GM19438 (cell line): ENCODE results near the gene ZC3H8.

Experiments used
- ATAC-seq: cut with Tn5 transposase; IDR thresholded peaks from one replicate; pipeline ENCODE4 v1.9.1; 2021; ENCODE audit warnings: low read depth; ENCODE audit not compliant: unreplicated experiment

Gene ZC3H8

GRCh38 chr2:112197868-112198267 is 57.0 kb downstream of the ZC3H8 start:
- ATAC-seq = no peak

GRCh38 chr2:112195950-112196349 is 58.9 kb downstream of the ZC3H8 start:
- no peak for ATAC-seq

DNA sequence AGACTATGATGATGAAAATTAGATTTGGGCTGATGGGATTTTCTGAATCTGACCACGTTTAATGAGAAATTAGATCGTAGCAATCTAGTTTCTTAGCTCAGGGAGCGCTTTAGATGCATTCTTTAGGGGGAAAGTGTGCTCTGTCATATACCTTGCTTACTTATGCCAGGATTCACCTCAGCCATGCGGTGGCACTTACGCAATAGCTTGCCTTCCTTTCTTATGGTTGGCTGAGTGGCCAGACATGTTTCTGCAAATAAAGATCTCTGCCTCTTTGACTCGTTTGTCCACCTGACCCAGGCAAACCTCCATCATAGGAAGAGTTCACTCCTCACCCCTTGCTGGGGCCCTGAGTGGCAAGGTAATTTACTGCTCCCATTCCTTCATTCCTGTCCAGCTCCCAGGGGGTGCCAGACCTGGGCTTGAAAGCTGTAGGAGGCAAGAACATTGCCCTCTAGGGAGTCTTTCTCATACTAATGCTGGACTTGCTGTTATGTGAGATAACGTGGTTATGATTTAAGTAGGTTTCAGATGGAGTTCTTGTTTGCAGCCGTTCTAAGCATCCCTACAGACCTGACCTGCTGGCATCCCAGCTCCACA is 59.6 kb downstream of the ZC3H8 start:
- ATAC-seq = no peak

DNA sequence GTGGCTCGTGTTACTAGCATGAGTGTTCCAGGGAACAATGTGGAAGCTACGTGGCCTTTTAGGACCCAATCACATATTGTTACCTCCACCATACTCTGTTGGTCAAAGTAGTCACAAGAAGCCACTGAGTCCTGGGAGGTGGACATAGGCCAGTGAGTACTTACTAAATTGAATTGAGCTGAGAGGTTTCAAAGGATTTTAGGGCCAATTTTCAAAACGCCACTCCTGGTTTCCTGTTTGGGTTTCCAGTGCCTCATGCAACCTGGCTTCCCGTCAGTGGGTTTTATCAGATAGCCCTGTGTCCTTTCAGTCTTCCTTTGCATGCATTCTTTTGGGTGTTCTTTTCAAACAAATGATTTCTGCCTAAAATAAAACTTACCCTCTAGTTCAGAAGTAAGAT is 60.4 kb downstream of the ZC3H8 start:
- no peak for ATAC-seq

- no peak for ATAC-seq
These were observed 60.8 kb downstream of the ZC3H8 start for GRCh38 chr2:112194028-112194427.

DNA sequence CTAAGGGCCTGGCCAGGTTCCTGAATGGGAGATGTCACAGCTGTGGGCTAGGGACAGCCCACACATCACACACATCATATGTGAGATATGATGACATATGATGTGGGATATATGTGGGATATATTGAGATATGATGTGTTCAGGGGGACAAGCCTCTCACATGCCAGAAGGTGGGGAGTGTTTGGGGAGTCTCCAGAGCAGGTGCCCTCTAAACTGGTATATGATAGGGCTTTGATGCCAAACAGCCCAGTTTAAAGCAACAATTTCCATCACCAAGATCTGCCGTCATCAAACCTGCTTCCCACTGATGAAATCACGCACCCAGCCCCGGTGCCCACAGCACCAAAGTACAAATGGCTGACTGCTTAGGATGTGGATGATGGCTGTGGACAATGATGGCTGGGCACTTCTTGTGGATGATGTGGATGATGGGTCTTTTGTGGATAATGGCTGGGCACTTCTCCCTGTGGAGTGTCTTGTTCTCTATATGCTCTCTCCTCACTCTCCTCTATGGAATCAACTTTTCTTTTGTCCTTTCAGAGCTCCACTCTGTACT is 65.8 kb downstream of the ZC3H8 start:
- ATAC-seq = no peak

GRCh38 chr2:112187805-112188596 is 66.8 kb downstream of the ZC3H8 start:
- ATAC-seq = no peak

DNA sequence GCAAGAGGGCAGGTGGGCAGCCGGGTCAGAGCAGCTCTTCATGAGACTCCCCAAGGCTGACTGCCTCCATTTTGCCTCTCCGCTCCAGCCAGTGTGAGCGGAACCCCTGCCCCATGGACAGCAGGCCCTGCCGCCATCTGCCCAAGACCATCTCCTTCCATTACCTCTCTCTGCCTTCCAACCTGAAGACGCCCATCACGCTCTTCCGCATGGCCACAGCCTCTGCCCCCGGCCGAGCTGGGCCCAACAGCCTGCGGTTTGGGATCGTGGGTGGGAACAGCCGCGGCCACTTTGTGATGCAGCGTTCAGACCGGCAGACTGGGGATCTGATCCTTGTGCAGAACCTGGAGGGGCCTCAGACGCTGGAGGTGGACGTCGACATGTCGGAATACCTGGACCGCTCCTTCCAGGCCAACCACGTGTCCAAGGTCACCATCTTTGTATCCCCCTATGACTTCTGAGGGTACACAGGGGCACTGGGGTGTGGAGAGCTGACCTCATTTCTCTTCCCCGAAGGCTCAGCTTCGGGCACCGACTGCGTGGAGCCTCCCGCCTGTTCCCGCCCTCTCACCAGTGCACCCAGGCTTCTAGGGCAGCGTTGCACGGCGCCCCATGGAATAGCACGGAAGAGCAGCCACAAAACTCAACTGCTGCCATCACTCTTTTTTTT is 67.7 kb downstream of the ZC3H8 start:
- no peak for ATAC-seq

- ATAC-seq = no peak
These were observed 69.7 kb downstream of the ZC3H8 start for GRCh38 chr2:112185131-112185530.

GRCh38 chr2:112184121-112184520 is 70.7 kb downstream of the ZC3H8 start:
- ATAC-seq = no peak

DNA sequence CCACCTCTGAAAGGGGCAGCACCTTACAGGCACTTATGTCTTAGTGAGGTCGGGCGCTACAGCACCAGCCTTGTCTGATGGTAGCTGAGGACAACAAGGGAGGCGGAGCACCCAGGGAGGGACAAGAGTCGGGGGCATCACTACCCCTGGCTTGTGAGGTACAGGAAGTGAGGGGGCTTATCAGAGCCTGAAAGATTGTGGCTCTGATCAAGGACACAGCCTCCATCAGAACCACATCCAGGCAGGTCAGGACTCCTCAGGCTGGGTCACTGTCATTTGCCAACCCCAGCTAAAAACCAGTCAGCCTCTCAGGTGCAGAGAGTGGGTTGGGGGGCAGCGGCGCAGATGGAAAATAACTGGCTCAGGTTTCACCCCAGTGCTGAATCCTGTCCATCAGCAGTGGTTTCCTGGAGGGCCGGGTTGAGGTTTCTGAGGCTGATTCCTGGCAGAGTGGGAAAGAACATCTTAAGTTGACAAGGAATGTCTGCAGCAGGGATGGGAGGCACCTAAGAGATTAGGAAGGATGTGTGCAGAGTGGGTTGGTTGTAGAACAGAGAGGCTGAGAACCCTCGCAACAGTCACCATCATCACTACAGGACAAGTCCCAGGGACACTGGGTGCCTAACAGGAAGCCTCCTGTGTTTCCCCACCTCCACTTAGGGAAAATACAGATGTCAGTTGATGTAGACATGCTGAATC is 71.4 kb downstream of the ZC3H8 start:
- no peak for ATAC-seq

- ATAC-seq = no peak
These were observed 72.2 kb downstream of the ZC3H8 start for GRCh38 chr2:112182581-112183034.

DNA sequence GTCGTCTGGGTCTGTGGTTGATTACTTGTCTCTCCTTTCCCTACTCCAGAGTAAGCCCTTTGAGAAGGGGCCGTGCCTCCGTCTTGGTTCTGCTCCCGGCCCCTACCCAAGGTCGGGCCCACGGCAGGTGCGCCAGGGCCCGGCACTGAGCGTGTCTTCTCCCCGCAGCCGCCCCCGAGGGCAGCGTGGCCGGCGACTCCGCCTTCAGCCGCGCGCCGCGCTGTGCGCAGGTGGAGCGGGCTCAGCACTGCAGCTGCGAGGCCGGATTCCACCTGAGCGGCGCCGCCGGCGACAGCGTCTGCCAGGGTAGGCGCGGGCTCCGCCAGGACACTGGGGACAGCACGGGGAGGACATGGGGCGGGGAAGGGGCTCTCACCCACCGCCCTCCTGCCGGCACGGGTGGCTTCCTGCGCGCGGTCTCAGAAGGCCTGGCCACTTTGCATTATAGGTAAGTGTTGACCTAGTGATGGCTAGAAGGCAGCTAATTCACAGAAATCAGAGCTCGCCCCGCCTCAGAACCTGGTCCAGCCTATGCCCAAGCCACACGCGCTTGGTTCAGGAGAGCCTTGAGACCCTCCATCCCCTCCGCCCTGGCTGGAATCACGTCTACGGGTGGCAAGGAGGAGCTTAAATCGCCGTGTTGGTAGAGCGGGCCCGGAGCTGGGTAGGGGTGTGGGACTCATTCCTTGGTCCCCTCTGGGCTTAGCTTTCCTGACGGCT is 73.1 kb downstream of the ZC3H8 start:
- no peak for ATAC-seq

DNA sequence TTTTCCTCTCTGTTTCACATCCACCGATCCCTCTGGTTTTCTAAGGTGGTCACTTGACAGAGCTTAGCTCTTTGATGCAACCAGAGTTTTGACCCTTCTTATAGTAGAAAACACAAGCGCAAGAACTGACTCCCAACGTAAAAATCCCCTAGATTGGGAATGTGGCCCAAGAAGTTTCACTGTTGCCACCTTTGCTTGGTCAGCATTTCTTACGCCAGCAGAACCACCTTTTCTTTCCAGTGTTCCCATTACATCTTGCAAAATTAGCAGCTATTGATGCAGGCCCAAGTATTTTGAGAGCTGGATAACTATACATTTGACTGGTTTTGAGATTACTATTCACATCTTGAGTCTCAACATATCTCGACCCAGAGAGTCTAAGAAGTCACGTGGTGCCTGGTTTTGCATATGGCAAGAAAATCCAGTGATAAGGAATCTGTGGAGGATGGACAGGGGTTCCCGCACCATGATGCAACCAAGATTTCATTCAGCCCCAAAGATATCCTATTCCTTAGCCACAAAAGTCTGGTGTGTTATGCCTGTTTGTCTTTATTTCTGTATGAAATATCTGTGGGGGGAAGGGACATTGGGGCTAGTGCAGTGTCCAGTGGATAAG is 78.8 kb downstream of the ZC3H8 start:
- ATAC-seq = no peak

DNA sequence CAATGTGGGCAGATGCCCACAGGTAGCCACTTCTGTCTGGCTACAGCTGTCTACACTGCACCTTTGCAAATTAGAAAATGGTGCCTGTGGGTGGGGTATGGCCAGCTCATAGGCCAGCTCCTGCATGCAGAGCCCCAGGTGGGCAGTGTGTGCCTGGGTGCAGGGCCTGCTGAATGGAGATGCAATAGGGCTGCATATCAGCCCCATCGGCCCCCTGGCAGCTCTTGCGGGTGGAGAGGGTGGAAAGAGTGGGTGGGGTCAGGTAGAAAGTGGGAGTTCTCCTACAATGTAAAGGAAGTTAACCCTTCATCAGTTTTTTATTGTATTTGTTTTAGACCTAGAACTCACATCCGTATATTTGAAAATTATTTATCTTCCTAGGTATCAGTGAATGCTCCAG is 79.5 kb downstream of the ZC3H8 start:
- ATAC-seq = no peak

- no peak for ATAC-seq
These were observed 80.5 kb downstream of the ZC3H8 start for GRCh38 chr2:112174383-112174782.

DNA sequence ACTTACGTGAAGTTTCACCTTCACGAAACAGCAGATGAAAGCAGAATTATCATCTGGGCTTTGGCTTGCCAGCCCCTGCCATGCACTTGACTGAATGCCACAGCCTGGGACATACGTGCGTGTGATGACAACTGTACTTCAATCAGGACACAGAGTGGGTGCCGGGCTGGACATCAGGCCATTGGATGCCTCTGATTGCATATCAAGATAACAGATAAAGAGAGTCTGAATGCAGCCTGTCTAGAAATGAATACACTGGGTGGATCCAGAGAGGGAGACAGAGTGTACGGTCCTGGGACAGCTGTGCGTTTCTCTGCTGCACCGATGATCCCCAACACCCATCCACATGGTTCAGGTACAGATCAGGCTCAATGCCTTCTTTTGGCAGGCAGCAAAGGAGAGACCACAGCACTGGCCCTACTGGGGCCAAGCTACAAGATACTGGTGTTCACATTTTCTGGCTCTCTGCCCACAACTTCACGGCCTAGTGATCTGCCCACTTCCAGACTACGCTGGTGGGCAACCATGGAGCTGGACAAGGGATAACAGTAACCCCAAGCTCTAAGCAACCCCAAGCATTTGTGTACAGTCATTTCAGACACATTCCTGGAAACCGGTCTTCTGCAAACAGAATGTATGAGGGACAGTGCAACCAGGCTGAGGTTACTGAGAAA is 81.1 kb downstream of the ZC3H8 start:
- no peak for ATAC-seq

GRCh38 chr2:112170495-112170894 is 84.3 kb downstream of the ZC3H8 start:
- ATAC-seq = no peak

GRCh38 chr2:112168422-112169124 is 86.3 kb downstream of the ZC3H8 start:
- ATAC-seq = no peak
